Brain pericyte (primary cell): Measurements from ENCODE around the gene ZSWIM3.

Source experiments
- DNase-seq: peaks from one replicate; pipeline ENCODE4 v3.0.0-alpha.2; 2012; ENCODE audit warnings: low read depth, low spot score

Gene ZSWIM3

DNA sequence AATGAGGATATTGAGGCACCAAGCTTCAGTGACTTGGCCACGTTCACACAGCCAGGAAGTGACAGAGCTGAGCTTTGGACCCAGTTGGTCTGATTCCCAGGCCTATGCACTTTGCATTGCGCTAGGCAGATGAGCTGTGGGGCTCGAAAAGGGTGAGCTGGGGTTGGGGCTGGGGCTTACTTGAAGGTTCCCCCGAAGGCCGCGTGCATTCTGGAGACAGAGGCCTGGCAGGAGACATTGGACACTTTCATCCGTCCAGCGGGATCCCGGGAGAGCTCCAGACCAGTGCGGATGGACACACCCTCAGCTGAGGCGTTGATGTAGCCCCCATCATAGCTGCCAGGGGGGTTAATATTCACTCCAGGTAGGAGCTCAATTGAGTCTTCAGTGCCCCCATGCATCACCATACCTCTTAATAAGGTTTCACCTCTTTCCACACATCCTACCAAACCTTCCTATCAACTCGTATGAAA, 52.0 kb downstream of the ZSWIM3 start:
- no peak for DNase-seq

DNA sequence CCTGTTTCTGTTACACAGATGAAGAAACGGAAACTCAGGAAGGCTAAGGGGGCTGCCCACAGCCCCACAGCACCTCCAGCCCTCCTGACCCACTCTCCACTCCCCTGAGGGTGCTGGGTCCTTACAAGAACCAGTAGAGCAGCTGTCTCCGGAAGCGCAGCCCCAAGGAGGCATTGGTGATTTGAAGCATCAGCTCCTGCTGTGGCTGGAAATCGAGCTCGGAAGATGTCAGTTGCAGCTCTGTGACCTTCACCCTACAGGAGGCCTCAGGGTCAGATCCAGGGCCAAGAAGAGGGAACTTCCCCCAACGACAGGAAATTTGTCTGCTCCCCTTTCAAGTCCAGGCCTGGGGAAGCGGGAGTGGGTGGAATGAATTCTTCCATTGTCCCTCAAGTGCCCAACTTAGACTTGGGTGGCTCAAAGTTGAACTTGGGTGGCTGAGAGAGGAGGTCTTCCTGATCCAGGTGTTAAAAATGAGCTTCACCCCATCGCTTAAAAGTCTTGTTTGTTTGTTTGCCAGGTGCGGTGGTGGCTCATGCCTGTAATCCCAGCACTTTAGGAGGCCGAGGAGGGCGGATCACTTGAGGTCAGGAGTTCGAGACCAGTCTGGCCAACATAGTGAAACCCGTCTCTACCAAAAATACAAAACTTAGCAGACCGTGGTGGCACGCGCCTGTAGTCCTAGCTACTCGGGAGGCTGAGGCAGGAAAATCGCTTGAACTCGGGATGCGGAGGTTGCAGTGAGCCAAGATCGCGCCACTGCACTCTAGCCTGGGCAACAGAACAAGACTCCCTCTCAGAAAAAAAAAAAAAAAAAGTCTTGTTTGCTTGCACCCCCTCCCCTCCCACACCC, 52.6 kb downstream of the ZSWIM3 start:
- DNase-seq = no peak

DNA sequence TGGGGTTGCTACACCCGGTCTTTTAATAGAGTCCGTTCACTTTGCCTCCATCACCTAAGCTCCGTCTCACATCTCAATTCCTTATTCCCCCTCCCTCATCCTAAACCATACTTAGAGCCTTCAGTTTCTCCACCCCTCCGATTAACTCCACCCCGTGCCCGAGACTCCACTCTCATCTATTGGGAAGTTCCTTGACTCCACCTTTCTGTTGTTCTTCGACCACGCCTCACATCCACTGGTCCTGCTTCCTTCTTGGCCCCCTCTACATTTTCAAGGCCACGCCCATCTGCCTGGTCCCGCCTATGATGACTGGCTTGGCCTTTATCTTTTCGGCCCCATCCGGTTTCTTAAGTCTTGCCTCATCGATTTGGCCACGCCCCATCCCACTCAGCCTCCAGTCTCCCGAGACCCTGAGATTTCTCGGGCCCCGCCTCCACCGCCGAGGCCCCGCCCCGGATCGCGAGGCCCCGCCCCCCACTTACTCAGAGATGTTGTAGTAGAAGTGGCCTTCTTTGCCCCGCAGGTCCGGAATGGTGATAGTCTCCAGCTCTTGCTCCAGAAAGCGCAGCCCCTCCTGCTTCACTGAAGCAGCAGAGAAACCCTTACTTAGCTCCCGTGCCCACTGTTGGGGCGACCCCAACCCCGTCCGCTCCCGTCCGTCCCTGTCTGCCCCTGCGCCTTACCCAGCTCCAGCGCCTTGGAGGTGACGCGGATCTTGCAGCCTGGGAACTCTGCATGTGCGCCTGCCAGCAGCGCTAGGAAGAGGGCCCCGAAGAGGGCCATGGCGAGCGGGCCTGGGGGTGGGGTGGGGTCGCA, 53.5 kb downstream of the ZSWIM3 start:
- peak; percentile 96 for DNase-seq

DNA sequence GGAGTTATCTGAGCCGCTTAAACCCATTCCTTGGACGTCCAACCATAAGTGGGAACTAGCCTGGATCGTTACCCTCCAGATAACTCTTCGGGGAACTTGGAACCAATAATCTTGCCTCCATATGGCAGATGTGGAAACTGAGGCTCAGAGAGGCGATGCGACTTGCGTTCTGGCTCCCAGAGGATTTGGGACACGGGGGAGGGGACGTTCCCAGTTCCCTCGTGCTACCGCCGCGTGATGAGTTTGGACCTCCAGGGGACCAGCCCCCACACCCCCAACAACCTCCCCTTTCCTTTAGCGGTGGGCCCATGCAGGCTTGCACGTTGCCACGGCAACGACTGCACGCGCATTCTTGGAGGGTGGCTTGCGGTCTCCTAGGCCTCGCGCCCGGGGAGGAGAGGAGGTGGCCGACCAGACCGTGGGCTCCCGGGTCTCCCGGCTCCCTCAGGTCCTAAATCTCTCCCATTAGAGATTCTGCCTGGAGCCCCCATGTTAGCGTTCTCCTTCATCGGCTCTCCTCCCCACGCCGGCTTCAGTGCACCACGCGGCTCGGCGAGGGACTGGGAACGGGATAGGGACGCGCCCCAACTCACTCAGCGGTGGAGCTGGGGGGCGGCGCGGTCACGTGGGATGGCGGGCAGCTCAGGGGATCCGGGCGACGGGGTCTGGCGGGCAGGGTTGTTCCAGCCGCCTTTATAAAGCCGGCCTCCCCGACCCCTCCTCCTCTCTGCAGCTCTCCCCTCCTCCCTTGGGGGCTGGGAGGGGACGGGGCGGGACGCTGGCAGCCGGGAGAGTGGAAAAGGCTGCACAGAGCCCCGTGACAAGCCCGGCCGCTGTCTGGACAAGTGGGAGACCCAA, 54.3 kb downstream of the ZSWIM3 start, which contains the start of gene PLTP:
Gene PLTP, minus strand, starts transcription at position 670 of the 858 bp plus-strand sequence. CDS start 703 bp downstream, outside the sequence.
- DNase-seq = no peak

DNA sequence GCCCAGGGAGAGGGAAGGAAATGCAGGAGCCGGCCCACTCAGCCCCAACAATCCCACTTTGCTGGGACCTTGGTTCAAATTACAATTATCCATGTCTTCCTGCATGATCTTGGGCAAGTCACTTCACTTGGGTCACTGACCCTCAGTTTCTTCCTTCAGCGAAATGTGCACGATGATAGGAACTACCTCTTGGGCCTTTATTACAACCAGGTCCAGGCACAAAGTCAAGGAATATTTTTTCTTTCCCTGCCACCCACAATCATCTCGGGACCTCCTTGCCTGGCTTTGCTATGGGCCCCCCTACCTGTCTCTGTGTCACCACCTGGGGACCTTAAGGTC, 54.9 kb downstream of the ZSWIM3 start:
- DNase-seq = no peak

DNA sequence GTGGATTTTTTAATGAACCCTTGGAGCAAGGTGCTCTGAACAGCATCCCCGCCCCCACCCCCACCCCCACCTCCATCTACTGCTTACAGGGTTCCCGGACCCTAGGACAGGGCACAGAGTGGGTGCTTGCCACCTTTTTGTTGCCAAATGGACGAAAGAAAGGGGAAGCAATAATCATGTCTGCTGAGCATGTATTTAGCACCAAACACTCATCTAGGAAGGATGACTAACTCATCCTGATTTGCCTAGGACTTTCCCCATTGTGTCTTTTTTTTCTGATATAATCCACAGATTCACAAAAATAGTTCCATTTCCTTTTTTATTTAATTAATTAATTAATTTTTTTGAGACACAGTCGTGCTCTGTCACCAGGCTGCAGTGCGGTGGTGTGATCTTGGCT, 55.7 kb downstream of the ZSWIM3 start:
- no peak for DNase-seq

DNA sequence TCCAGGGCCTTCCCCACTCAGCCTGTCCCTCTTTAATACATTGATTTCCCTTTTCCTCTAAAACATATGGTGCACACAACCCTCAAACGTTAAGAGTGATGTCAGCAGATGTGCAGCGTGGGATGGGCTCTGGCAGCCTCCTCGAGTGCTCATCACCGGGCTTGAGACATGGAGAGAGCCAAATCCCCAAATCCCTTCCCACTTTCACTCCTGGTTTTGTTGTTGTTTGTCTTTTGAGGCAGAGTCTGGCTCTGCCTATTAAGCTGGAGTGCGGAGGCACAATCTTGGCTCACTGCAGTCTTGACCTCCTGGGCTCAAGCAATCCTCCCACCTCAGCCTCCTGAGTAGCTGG, 60.4 kb downstream of the ZSWIM3 start:
- DNase-seq = no peak

DNA sequence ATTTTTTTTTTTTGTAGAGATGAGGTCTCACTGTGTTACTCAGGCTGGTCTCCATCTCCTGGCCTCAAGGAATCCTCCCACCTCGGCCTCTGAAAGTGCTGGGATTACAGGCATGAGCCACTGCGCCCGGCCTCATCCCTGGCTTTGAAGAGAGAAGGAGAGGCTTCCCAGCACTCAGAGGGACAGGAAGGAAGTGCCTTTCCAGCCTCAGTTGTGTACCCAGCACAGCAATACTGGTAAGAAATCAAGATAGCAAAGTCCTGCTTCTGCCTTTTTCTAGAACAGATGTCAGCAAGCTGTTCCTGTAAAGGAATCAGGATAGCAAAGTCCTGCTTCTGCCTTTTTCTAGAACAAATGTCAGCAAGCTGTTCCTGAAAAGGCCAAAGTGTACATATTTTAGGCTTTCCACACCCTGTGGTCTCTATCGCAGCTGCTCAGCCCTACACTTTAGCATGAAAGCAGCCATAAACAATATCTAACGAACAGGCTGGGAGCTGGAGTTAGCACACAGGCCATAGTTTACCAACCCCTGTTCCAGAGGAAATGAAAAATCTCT, 60.8 kb downstream of the ZSWIM3 start:
- no peak for DNase-seq

DNA sequence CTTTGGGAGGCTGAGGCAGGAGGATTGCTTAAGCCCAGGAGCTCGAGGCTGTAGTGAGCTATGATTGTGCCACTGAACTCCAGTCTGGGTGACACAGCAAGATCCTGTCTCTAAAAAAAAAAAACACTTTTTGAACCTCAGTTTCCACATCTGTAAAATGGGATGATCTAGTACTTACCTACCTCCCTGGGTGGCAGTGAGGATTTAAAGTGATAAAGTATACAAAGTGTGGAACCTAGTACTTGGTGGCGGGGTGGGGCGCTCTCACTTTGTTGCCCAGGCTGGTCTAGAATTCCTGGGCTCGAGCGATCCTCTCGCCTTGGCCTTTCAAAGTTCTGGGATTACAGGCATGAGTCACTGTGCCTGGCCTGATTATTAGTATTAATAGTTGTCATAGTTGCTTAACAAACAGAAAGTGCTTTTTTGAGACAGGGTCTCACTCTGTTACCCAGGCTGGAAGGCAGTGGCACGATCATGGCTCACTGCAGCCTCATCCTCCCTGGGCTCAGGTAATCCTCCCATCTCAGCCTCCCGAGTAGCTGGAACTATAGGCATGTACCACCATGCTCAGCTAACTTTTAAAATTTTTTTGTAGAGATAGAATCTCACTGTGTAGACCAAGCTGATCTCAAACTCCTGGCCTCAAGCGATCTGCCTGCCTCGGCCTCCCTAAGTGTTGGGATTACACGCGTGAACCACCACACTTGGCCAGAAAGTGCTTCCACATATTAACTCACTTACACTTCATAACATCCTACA, 61.5 kb downstream of the ZSWIM3 start:
- no peak for DNase-seq

DNA sequence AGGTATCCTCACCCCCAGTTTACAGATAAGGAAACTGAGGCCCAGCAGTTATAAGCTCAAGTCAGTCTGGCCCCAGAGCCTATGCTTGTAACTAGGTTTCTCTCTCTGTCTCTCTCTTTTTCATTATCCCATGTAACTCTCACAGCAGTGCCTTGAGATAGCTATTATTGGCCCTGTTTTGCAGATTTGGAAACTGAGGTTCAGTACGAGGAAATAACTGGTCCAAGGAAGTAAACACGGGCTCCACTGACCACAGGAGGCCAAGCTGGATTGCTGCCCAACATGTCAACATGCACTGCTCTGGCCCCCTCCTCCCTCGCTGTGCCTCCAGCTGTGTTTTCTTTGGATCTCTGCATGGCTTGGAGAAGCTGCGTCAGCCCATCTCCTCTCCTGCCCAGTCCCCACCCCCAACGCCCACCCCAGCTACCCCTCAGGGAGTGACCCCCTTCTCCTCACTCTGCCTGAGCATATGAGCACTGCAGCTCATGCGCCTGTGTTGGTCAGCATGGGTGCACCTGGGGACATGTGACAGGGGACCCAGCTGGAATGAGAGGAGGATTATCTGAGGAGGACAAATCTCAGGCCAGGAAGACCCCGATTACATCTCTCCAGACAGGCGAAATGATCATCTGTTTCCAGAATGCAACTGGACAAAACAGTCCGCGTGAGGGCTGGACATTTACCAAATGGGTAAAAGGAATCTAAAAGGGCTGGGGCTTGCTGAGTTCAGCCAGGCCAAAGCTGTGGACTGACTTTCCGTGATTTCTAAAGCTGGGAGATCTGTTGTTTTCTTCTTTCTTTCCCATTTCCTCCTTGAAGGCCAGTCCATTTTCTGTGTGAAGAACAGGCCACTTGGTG, 62.4 kb downstream of the ZSWIM3 start:
- peak; percentile 96 for DNase-seq

DNA sequence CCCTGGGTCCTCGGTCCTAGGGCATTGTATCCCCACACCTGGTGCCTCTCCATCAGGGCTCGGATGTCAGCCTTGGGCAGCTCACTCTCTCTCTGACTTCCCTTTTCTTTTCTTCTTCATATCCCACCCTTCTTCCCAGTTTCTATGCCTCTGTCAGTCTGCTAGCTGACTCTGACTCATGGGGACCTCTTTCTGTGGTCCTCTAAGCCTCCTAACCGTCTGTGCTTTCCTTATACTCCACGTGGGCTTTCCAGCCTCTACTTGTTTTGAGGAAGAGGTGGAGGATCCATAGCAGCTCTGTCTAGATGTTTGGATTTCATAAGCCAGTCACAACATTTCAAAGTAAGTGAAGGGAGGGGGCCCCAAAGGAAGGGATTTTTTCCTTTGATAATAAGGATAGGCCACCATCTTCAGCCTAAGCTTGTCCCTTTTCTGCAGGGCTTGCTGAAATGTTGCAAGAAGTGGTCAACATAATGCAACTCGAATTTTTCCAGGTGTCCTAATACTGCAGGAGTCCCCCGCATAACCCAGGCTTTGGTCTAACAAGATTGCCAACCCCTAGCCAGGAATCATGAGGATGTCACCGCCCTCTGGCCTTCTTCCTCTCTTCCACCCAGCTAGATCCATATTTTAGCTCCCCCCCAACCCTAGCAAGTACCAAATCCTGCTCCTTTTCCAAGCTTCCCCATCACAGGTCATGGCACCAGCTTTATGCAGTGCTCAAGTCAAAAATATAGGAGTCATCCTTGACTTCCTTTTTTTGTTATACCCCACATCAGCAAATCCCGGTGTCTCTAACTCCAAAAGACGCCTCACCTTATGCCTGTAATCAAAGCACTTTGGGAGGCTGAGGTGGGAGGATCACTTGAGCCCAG, 63.3 kb downstream of the ZSWIM3 start:
- no peak for DNase-seq

DNA sequence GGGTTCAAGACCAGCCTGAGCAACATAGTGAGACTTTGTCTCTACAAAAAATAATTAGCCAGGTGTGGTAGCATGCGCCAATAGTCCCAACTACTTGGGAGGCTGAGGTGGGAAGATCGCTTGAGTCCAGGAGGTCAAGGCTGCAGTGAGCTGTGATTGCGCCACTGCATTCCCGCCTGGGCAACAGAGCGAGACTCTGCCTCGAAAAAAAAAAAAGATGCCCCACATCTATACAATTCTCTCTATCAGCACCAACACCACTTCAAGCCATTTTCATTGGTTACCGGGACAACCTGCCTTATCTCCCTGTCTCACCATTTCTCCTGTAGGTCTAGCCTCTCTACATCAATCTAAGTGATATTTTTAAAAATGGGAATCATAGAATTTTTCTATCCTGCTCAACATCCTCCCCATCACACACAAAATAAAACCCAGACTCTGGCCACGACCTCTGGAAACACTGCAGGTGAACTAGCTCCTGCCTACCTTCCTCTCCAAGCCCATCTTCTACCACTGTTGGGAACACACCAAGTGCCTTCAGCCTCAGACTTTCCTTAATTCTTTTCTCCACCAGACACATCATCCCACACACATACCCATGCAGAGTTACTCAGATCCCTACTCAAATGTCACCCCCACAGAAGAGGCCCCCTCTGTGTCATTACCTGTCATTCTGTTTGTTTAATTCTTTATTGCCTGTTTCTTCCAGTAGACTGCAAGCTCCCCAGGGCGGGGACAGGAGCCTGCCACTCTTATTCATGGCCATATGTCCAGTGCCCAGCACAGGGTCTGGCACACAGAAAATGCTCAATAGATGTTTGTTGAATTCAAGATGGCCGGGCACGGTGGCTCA, 64.1 kb downstream of the ZSWIM3 start:
- DNase-seq = no peak

DNA sequence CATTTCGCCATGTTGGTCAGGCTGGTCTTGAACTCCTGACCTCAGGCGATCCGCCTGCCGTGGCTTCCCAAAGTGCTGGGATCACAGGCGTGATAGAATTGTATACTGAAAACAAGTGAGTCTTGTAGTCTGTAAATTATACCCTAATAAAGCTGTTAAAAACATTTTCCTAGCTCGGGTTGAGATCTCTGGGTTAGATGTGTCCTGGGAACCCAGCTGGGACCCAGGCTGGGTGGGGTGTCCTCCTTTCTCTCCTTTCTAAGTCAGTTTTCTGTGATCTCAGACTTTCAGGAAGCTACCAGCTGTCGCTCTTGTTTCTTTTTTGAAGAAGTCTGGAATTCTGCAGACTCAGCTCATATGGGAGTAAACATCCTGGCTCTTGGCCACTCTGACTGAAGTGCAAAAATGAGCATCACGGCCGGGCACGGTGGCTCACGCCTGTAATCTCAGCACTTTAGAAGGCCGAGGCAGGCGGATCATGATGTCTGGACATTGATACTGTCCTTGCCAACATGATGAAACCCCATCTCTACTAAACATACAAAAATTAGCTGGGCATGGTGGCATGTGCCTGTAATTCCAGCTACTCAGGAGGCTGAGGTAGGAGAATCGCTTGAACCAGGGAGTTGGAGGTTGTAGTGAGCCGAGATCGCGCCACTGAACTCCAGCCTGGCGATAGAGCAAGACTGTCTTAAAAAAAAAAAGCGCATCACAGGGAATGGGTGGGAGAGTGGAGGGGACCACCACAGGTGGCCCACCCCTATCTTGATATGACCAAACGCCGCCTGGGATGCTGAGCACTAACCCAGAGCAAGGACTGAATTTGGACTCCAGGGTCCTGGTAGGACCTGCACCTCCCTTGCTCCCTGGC, 67.2 kb downstream of the ZSWIM3 start:
- DNase-seq = no peak

DNA sequence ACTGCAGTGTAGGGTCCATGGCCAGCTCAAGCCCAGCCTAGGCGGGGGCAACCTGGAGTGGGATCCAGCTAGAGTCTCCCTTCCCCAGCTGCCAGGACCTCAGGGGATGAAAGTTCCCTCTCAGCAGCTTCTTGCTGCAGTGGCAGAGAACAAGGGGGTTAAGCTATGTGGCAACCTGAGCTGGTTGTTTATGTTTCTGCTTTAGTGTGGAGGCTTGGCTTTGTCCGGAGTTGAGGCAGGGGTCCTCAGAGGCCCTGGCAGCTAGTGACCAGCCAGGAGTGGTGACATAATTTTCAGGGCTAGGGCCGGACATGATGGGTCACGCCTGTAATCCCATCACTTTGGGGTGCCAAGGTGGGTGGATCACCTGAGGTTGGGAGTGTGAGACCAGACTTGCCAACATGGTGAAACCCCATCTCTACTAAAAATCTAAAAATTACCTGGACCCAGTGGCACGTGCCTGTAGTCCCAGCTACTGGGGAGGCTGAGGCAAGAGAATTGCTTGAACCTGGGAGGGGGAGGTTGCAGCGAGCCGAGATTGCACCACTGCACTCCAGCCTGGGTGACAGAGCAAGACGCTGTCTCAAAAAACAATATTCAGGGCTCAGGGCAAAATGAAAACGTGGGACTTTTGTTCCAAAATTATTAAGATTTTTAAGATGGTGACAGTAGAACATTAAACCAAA, 68.5 kb downstream of the ZSWIM3 start:
- no peak for DNase-seq

DNA sequence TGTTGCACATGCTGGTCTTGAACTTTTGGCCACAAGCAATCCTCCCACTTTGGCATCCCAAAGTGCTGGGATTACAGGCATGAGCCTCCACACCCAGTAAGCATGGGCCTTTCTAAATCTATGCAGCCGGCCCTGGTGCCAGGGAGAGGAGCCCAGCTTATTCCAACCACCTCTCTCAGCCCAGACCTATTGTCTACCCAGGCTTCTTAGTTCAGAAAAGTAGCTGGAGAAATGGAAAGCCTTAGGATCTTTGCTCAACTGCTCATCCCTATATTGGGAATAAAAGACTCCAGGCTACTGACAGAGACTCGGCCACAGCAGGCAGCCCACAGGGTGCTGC, 69.3 kb downstream of the ZSWIM3 start:
- DNase-seq = no peak

DNA sequence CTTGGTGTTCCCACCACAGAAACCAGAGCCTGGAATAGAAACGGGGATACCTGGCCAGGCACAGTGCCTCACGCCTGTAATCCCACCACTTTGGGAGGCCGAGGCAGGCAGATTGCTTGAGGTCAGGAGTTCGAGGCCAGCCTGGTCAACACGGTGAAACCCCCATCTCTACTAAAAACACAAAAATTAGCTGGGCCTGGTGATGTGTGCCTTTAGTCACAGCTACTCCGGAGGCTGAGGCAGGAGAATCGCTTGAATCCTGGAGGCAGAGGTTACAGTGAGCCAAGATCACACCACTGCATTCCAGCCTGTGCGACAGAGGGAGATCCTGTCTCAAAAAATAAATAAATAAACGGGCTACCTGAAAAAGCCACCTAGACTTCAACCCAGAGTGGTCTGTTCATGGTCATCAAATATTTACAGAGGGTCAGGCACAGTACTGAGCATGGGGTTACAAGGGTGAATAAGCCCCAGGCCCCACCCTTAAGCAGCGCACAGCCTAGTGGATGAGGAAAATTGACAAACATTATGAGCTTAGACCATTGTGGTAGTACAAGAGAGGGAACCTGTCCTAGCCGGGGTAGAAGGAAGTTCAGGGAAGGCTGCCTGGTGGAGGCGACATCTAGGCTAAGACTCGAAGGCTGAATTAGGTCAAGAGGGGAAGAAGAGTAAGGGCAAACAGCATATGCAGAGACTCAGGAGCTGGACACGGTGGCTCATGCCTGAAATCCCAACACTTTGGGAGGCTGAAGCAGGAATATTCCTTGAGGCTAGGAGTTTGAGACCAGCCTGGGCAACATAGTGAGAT, 69.9 kb downstream of the ZSWIM3 start:
- no peak for DNase-seq
